HepG2 (cell line): Measurements from ENCODE around the gene TJP1. TPM values are rescaled to one million over a fixed set of nuclear protein-coding genes. Genes with fewer than 3 reads are reported as not detected.

Source experiments
- ATAC-seq: fragments of 200-7000 bp; cut with Tn5 transposase; 3 replicates; pipeline ENCODE4 v1.9.1; 2020; ENCODE audit warnings: mild to moderate bottlenecking, moderate library complexity
- BruUV-seq: library from RNA; stranded (reverse); fragments of 400-500 nt; replicated peaks from 2 replicates; lab custom pipeline; 2021; lab: Mats Ljungman, UMichigan
- CTCF ChIA-PET: fragments of 300-600 bp; formaldehyde crosslinking; extraction: SDS; loops from one replicate; lab custom pipeline; 2021; ENCODE audit warnings: low total read pairs, inconsistent platforms, low intra/inter-chr PET ratio; lab: Yijun Ruan, JAX
- POLR2A ChIA-PET: fragments of 350-600 bp; sonication (Branson Sonifier 250); formaldehyde crosslinking; loops from one replicate; lab custom pipeline; 2020; ENCODE audit warnings: antibody characterized with exemption, inconsistent platforms; lab: Yijun Ruan, JAX
- DNase-seq: peaks from one replicate; pipeline ENCODE4 v3.0.0-alpha.2; 2015; ENCODE audit warnings: low spot score
- FAIRE-seq: peaks from 3 replicates; lab custom pipeline; 2011; peaks lifted over from hg19 to GRCh38; lab: Jason Lieb, UNC
- H2AFZ ChIP-seq: one replicate; pipeline ENCODE4 v1.6.1; 2011; ENCODE audit warnings: low read length, inconsistent platforms
- H3K27ac ChIP-seq: fragments of 300-600 bp; 3 replicates; pipeline ENCODE4 v1.8.0; 2011; ENCODE audit warnings: mixed run types, mild to moderate bottlenecking, mixed read lengths, low read length, inconsistent platforms; ENCODE audit not compliant: insufficient read depth; ENCODE audit errors: extremely low read length
- H3K27me3 ChIP-seq, 2 experiments: fragments of 200-600 bp in 1 of 2; 2 replicates in 1 of 2; 3 replicates in 1 of 2; pipeline versions ENCODE4 v1.6.0 to v1.8.0; 2011; ENCODE audit warnings: low read length in 2 of 2, mild to moderate bottlenecking in 2 of 2, moderate library complexity in 2 of 2, inconsistent platforms in 1 of 2; ENCODE audit not compliant: insufficient read depth in 2 of 2, control insufficient read depth in 1 of 2
- H3K36me3 ChIP-seq, 2 experiments: fragments of 200-600 bp in 1 of 2; replicated peaks in 1 of 2; 2 replicates in 1 of 2; 3 replicates in 1 of 2; pipeline versions ENCODE4 v1.5.1 to v1.8.0; 2011; ENCODE audit warnings: low read length in 2 of 2, inconsistent platforms in 1 of 2; ENCODE audit not compliant: insufficient read depth in 2 of 2, control insufficient read depth in 1 of 2
- H3K4me1 ChIP-seq: 2 replicates; pipeline ENCODE4 v1.5.1; 2012; ENCODE audit warnings: low read length, inconsistent platforms; ENCODE audit not compliant: insufficient read depth
- H3K4me2 ChIP-seq: 2 replicates; pipeline ENCODE4 v1.6.0; 2011; ENCODE audit warnings: low read depth, low read length, inconsistent platforms
- H3K4me3 ChIP-seq, 3 experiments: fragments of 200-600 bp in 1 of 3; sonication (generic), shearing (Covaris generic) in 1 of 3; replicated peaks in 1 of 3; 2 replicates each; pipeline ENCODE4 v1.5.1; 2011 to 2016; ENCODE audit warnings: low read length in 3 of 3, inconsistent platforms in 2 of 3, low read depth in 2 of 3, mild to moderate bottlenecking in 2 of 3, control low read depth in 1 of 3, mixed read lengths in 1 of 3; ENCODE audit not compliant: insufficient read depth in 1 of 3
- H3K79me2 ChIP-seq: one replicate; pipeline ENCODE4 v1.6.1; 2011; ENCODE audit warnings: low read length, inconsistent platforms; ENCODE audit not compliant: insufficient read depth
- H3K9ac ChIP-seq: 2 replicates; pipeline ENCODE4 v1.6.0; 2011; ENCODE audit warnings: mild to moderate bottlenecking, low read depth, low read length, inconsistent platforms; ENCODE audit not compliant: insufficient read depth
- H3K9me3 ChIP-seq: 2 replicates; pipeline ENCODE4 v1.5.1; 2012; ENCODE audit warnings: mild to moderate bottlenecking, low read length
- H4K20me1 ChIP-seq: 2 replicates; pipeline ENCODE4 v1.6.0; 2011; ENCODE audit warnings: inconsistent platforms, mild to moderate bottlenecking, low read length, moderate library complexity; ENCODE audit not compliant: insufficient read depth
- ATM ChIP-seq: fragments of 450-650 bp; IDR thresholded peaks from 2 replicates; pipeline ENCODE4 v1.7.1; 2017; ENCODE audit warnings: mild to moderate bottlenecking, borderline replicate concordance
- CREM ChIP-seq, 2 experiments: sonication (generic) in 1 of 2; formaldehyde crosslinking in 1 of 2; IDR thresholded peaks; 2 replicates each; pipeline versions ENCODE4 v1.4.0 to v1.6.1; 2016 to 2020; ENCODE audit warnings: antibody characterized with exemption in 1 of 2, mild to moderate bottlenecking in 1 of 2, missing genetic modification reagents in 1 of 2
- DZIP1 ChIP-seq: sonication (generic); formaldehyde crosslinking; IDR thresholded peaks from 2 replicates; pipeline ENCODE4 v1.5.0; 2020; ENCODE audit warnings: mild to moderate bottlenecking, missing genetic modification reagents
- KLF15 ChIP-seq: sonication (generic); formaldehyde crosslinking; IDR thresholded peaks from 2 replicates; pipeline ENCODE4 v1.8.1; 2023; ENCODE audit warnings: borderline replicate concordance, mild to moderate bottlenecking, inconsistent platforms, missing genetic modification reagents, mixed read lengths
- MAF1 ChIP-seq: sonication (generic); formaldehyde crosslinking; IDR thresholded peaks from 2 replicates; pipeline ENCODE4 v1.5.0; 2020; ENCODE audit warnings: missing genetic modification reagents, borderline replicate concordance
- RBM39 ChIP-seq: fragments of 200-400 bp; formaldehyde crosslinking; IDR thresholded peaks from one replicate; pipeline ENCODE4 v1.6.1; 2018; ENCODE audit warnings: antibody characterized with exemption, mild to moderate bottlenecking, low read depth, low read length; ENCODE audit not compliant: poor library complexity, severe bottlenecking
- ZBTB20 ChIP-seq: sonication (generic); formaldehyde crosslinking; IDR thresholded peaks from 2 replicates; pipeline ENCODE4 v1.8.1; 2023; ENCODE audit warnings: missing genetic modification reagents, low read depth, mild to moderate bottlenecking, borderline replicate concordance
- ZBTB33 ChIP-seq: sonication (generic); formaldehyde crosslinking; IDR thresholded peaks from 2 replicates; pipeline ENCODE4 v1.4.0; 2020; ENCODE audit warnings: missing genetic modification reagents
- ZFP36 ChIP-seq: fragments of 150-350 bp; IDR thresholded peaks from 2 replicates; pipeline ENCODE4 v1.6.1; 2018; ENCODE audit warnings: borderline replicate concordance, low read length, low read depth; ENCODE audit not compliant: partially characterized antibody
- ZNF292 ChIP-seq: sonication (generic); formaldehyde crosslinking; IDR thresholded peaks from 2 replicates; pipeline ENCODE4 v1.8.1; 2022; ENCODE audit warnings: mild to moderate bottlenecking, low read depth, missing genetic modification reagents, borderline replicate concordance
- ZNF496 ChIP-seq: sonication (generic); formaldehyde crosslinking; IDR thresholded peaks from 2 replicates; pipeline ENCODE4 v1.8.1; 2023; ENCODE audit warnings: mild to moderate bottlenecking, moderate library complexity, missing genetic modification reagents; ENCODE audit not compliant: insufficient replicate concordance
- ZNF550 ChIP-seq: sonication (generic); formaldehyde crosslinking; IDR thresholded peaks from 2 replicates; pipeline ENCODE4 v1.4.0; 2020; ENCODE audit warnings: mild to moderate bottlenecking, missing genetic modification reagents, borderline replicate concordance
- ZNF703 ChIP-seq: sonication (generic); formaldehyde crosslinking; IDR thresholded peaks from 2 replicates; pipeline ENCODE4 v1.5.1; 2020; ENCODE audit warnings: missing genetic modification reagents, mild to moderate bottlenecking, moderate library complexity, borderline replicate concordance
- ZNF792 ChIP-seq: IDR thresholded peaks from 2 replicates; pipeline ENCODE4 v1.6.1; 2016
- ZNF83 ChIP-seq: sonication (generic); formaldehyde crosslinking; IDR thresholded peaks from 2 replicates; pipeline ENCODE4 v1.4.0; 2020; ENCODE audit warnings: missing genetic modification reagents, mild to moderate bottlenecking, borderline replicate concordance
- WGBS: methylation state at CpG from one replicate; pipeline ENCODE4 v1.1.6; 2017; ENCODE audit warnings: low lambda C conversion rate; 5-methylcytosine and 5-hydroxymethylcytosine counted together
- in situ Hi-C: cut with HindIII; loops from 2 replicates; pipeline ENCODE4 v1.10.0; 2017; ENCODE audit warnings: low pct_unique_long_range_greater_than_20kb; ENCODE audit not compliant: extremely low pct_ligation_motif_present
- intact Hi-C: fragments of 100-400 bp; cut with micrococcal nuclease; formaldehyde crosslinking; loops from one replicate; pipeline ENCODE4 v1.10.0; 2022; ENCODE audit not compliant: unreplicated experiment
- polyA plus RNA-seq, 8 experiments: library from polyadenylated mRNA; depleted of rRNA in 3 of 8; stranded (reverse) in 7 of 8; unstranded in 1 of 8; fragments of >200 nt; fragmentation: Illumina TruSeq in 4 of 8; extraction: Trizol in 4 of 8; gene quantifications; 2 replicates each; pipeline versions ENCODE4 v1.2.1 to v1.2.3, GENCODE V29; 2011 to 2016; ENCODE audit warnings: low read depth in 4 of 8, missing spikeins in 1 of 8, mixed read lengths in 1 of 8; ENCODE audit not compliant: insufficient read depth in 1 of 8
- total RNA-seq, 5 experiments: library from RNA; depleted of rRNA; stranded (reverse); fragments of >200 nt; fragmentation: Illumina TruSeq; extraction: Trizol; gene quantifications; 2 replicates each; pipeline ENCODE4 v1.2.3, GENCODE V29; 2016; ENCODE audit warnings: low read depth in 1 of 5
- TF ChIP-seq, protein P1 (sequence below): sonication (generic); formaldehyde crosslinking; IDR thresholded peaks from 2 replicates; pipeline ENCODE4 v1.4.0; 2020; ENCODE audit warnings: mild to moderate bottlenecking, low read depth, missing genetic modification reagents

The TJP1 gene
- total and polyA plus RNA-seq, 2 of the 13 experiments (the other 11 are each of a cell fraction or from before 2014, with no cell fraction given), result 25.9 to 27.1 TPM

GRCh38 chr15:29849716-29850115 lies 27.4 kb upstream of the TJP1 start:
- no peak for DNase-seq
- CTCF ChIA-PET, result no interaction called here
- H3K79me2 ChIP-seq, result no peaks in the 10 kb centered on the region
- H3K27me3 ChIP-seq, result no peaks in the 10 kb centered on the region
- no peaks in the 10 kb centered on the region for H3K36me3 ChIP-seq
- FAIRE-seq, result no peak
- no TSS peak for BruUV-seq
- TF ChIP-seq DZIP1 (CRISPR knock-in tag) (no peak), ZNF496 (no peak), ZNF292 (CRISPR knock-in tag) (no peak), MAF1 (CRISPR knock-in tag) (no peak), ZNF550 (CRISPR knock-in tag) (no peak), RBM39 (no peak), CREM (IDR thresholded peaks at IDR 0.05) (no peak), CREM (CRISPR knock-in tag; IDR thresholded peaks at IDR 0.05) (no peak), KLF15 (CRISPR knock-in tag) (no peak), ZFP36 (no peak), ZNF83 (CRISPR knock-in tag) (no peak), ZBTB20 (CRISPR knock-in tag) (no peak), ZNF703 (CRISPR knock-in tag) (no peak), ATM (no peak), ZBTB33 (CRISPR knock-in tag) (no peak), ZNF792 (CRISPR knock-in tag) (no peak)
- TF ChIP-seq, protein P1, sequence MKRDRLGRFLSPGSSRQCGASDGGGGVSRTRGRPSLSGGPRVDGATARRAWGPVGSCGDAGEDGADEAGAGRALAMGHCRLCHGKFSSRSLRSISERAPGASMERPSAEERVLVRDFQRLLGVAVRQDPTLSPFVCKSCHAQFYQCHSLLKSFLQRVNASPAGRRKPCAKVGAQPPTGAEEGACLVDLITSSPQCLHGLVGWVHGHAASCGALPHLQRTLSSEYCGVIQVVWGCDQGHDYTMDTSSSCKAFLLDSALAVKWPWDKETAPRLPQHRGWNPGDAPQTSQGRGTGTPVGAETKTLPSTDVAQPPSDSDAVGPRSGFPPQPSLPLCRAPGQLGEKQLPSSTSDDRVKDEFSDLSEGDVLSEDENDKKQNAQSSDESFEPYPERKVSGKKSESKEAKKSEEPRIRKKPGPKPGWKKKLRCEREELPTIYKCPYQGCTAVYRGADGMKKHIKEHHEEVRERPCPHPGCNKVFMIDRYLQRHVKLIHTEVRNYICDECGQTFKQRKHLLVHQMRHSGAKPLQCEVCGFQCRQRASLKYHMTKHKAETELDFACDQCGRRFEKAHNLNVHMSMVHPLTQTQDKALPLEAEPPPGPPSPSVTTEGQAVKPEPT (CRISPR knock-in tag), result no peak
- ATAC-seq, result no peak
- peaks cover 6% of the 10 kb centered on the region; the same call in 1 of the 2 replicates for H3K4me1 ChIP-seq
- no peak overlapping the region for H3K9ac ChIP-seq
- H2AFZ ChIP-seq, result no peak overlapping the region
- POLR2A ChIA-PET, result no interaction called here
- no peak overlapping the region for H3K4me2 ChIP-seq
- H3K27ac ChIP-seq, result no peak overlapping the region
- intact Hi-C loops, result no loop called here
- in situ Hi-C loops, result no loop called here
- no peak overlapping the region for H3K4me3 ChIP-seq
- 64% methylated on average over 5 of the region's 7 CpGs for WGBS
- H4K20me1 ChIP-seq, result no peaks in the 10 kb centered on the region
- H3K9me3 ChIP-seq, result no peaks in the 10 kb centered on the region
